ENCODE data around the gene PCED1A.

DNA sequence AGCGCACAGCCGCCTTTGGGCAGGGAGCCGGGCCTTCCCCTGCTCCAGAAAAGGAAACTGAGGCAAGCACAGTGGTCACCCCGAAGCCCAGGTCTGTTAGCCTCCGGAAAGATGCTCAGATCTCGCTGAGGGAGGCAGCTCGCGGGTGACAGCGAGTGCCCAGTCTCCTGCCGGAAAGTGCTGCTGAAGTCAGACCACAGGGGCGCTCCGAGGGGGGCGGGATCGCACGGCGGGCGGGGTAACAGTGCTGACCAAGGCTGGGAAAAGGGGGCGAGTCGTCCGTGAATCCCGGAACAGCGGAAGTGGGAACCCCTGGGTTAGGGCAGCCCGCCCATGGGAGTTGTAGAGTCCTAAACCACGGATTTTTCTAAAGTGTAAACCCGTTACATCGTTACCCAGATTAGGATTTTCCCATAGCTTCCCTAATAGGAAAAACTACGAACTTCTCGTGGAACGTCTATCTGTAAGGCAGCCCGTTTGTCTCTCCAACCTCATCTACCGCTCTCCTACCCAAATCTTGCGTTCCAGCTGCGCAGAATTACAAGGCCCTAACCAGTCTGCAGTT, 594 bp upstream of the PCED1A start:
- TF ChIP-seq POLR2A (IDR thresholded peaks at IDR 0.05; ENCODE audit: low read depth, low read length): no peak
- TF ChIP-seq POLR2AphosphoS5 (IDR thresholded peaks at IDR 0.05; ENCODE audit: low read depth, low read length): no peak
- no peak for TF ChIP-seq TAF1 (IDR thresholded peaks at IDR 0.05; ENCODE audit: borderline replicate concordance, low read depth, low read length)
